ENCODE data around the gene TRDMT1. TPM values are rescaled to one million over a fixed set of nuclear protein-coding genes. Genes with fewer than 3 reads are reported as not detected.
"Not testable (repeated sequence)": the region's sequence is repeated elsewhere in the genome, so short reads cannot be mapped to it uniquely, and the experiment has no call there.

Gene TRDMT1
- total RNA-seq, 2 experiments from 2014 or later, result 12.3 to 12.7 TPM

- H3K9me3 Mint-ChIP-seq, result no peaks in the 10 kb centered on the region
- peaks cover 4% of the 10 kb centered on the region for H3K4me1 Mint-ChIP-seq
- no peak for DNase-seq
- POLR2A ChIA-PET, result no interaction called here
- H3K27me3 Mint-ChIP-seq, result no peaks in the 10 kb centered on the region
- H3K27ac Mint-ChIP-seq, result no peak overlapping the region
- H3K36me3 Mint-ChIP-seq (ENCODE audit: low read depth), result peaks cover 8% of the 10 kb centered on the region
- no peak overlapping the region for H3K4me3 Mint-ChIP-seq
- CTCF ChIA-PET, result no interaction called here
These were observed 85.3 kb downstream of the TRDMT1 start for GRCh38 chr10:17116193-17116592.

DNA sequence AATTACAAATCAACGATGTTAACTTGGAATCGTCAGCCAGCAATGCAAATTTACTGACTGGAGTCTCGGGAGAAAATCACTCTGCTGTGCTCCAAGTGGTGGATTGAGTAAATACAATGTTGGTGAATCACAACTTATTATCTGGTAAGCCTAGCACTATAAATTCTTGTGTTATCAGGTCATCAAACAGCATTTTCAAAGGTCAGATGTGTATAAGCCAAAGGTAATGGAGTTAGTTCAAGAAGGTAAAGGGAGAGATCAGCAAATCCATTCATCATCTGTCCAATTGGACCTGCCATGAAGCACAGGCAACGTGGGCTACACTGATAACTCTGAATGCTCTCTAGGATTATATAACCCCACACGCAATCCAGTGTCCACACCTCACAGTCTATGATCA, 85.8 kb downstream of the TRDMT1 start:
- Mint-ChIP-seq H3K4me3 (no peak overlapping the region), H3K4me1 (peaks cover 4% of the 10 kb centered on the region), H3K27ac (no peak overlapping the region), H3K9me3 (no peaks in the 10 kb centered on the region), H3K27me3 (no peaks in the 10 kb centered on the region), H3K36me3 (ENCODE audit: low read depth) (peaks cover 7% of the 10 kb centered on the region)
- ChIA-PET CTCF (interaction anchor here (0.7 kb wide), 2 partner anchors 31 to 261 kb away, joined by 4 to 5 read pairs; no protein-coding TSS in a partner anchor), POLR2A (interaction anchor here (0.6 kb wide), 1 partner anchor 259 kb away, joined by 3 read pairs; no protein-coding TSS in a partner anchor)
- no peak for DNase-seq

GRCh38 chr10:17114878-17115444, 86.5 kb downstream of the TRDMT1 start:
- not testable (repeated sequence) for H3K4me1 Mint-ChIP-seq; H3K36me3 Mint-ChIP-seq (ENCODE audit: low read depth); H3K9me3 Mint-ChIP-seq; DNase-seq; H3K4me3 Mint-ChIP-seq; H3K27ac Mint-ChIP-seq; H3K27me3 Mint-ChIP-seq
- ChIA-PET POLR2A (interaction anchor here (0.6 to 0.7 kb wide), 2 partner anchors 115 to 258 kb away, joined by 3 read pairs; no protein-coding TSS in a partner anchor), CTCF (interaction anchor here (0.7 kb wide), 2 partner anchors 32 to 261 kb away, joined by 4 to 5 read pairs; no protein-coding TSS in a partner anchor)

- Mint-ChIP-seq H3K27me3 (no peaks in the 10 kb centered on the region), H3K36me3 (ENCODE audit: low read depth) (peaks cover 4% of the 10 kb centered on the region), H3K27ac (no peak overlapping the region), H3K9me3 (no peaks in the 10 kb centered on the region), H3K4me1 (peaks cover 4% of the 10 kb centered on the region), H3K4me3 (no peak overlapping the region)
- CTCF ChIA-PET, result no interaction called here
- POLR2A ChIA-PET, result no interaction called here
- DNase-seq, result no peak
These were observed 87.5 kb downstream of the TRDMT1 start for GRCh38 chr10:17113889-17114540.

- Mint-ChIP-seq H3K9me3 (no peaks in the 10 kb centered on the region), H3K4me3 (no peak overlapping the region), H3K27ac (no peak overlapping the region), H3K4me1 (peaks cover 4% of the 10 kb centered on the region), H3K36me3 (ENCODE audit: low read depth) (peaks cover 4% of the 10 kb centered on the region), H3K27me3 (no peaks in the 10 kb centered on the region)
- ChIA-PET POLR2A (no interaction called here), CTCF (no interaction called here)
- no peak for DNase-seq
These were observed 88.1 kb downstream of the TRDMT1 start for GRCh38 chr10:17113346-17113745.

GRCh38 chr10:17112566-17112965, 88.9 kb downstream of the TRDMT1 start:
- Mint-ChIP-seq H3K36me3 (ENCODE audit: low read depth) (peaks cover 4% of the 10 kb centered on the region), H3K4me3 (no peak overlapping the region), H3K4me1 (peaks cover 4% of the 10 kb centered on the region), H3K27ac (no peak overlapping the region), H3K9me3 (no peaks in the 10 kb centered on the region), H3K27me3 (no peaks in the 10 kb centered on the region)
- POLR2A ChIA-PET, result no interaction called here
- no peak for DNase-seq
- CTCF ChIA-PET, result no interaction called here

- no peak overlapping the region for H3K27ac Mint-ChIP-seq
- H3K4me3 Mint-ChIP-seq, result no peak overlapping the region
- no peaks in the 10 kb centered on the region for H3K27me3 Mint-ChIP-seq
- H3K9me3 Mint-ChIP-seq, result no peaks in the 10 kb centered on the region
- H3K36me3 Mint-ChIP-seq (ENCODE audit: low read depth), result peaks cover 4% of the 10 kb centered on the region
- POLR2A ChIA-PET, result no interaction called here
- no peak for DNase-seq
- no peaks in the 10 kb centered on the region for H3K4me1 Mint-ChIP-seq
- CTCF ChIA-PET, result no interaction called here
These were observed 91.8 kb downstream of the TRDMT1 start for GRCh38 chr10:17109475-17110207.

- DNase-seq, result no peak
- ChIA-PET CTCF (no interaction called here), POLR2A (no interaction called here)
- Mint-ChIP-seq H3K27me3 (no peaks in the 10 kb centered on the region), H3K36me3 (ENCODE audit: low read depth) (peaks cover 4% of the 10 kb centered on the region), H3K9me3 (no peaks in the 10 kb centered on the region), H3K4me3 (no peak overlapping the region), H3K4me1 (no peaks in the 10 kb centered on the region), H3K27ac (no peak overlapping the region)
These were observed 92.4 kb downstream of the TRDMT1 start for GRCh38 chr10:17109046-17109445.

DNA sequence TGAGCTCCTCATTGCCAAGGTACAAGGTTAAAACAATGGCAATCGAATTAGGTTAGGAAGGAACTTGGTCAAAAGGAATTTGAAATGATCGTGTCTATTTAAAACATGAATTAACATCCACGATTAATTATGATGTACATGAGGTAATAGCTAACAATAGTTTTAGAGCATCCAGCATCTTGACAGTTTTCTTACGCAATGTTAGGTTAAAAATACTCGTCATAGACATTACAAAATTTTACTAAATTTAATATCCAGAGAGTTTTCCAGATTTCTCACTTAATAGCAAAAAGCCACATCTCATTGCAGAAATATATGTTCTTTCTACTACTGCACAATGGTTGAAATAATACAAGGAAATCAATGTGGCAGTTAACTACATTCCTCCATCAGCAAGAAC, 94.5 kb downstream of the TRDMT1 start:
- H3K4me1 Mint-ChIP-seq, result no peaks in the 10 kb centered on the region
- ChIA-PET CTCF (no interaction called here), POLR2A (no interaction called here)
- no peak for DNase-seq
- H3K36me3 Mint-ChIP-seq (ENCODE audit: low read depth), result no peaks in the 10 kb centered on the region
- no peaks in the 10 kb centered on the region for H3K9me3 Mint-ChIP-seq
- no peak overlapping the region for H3K27ac Mint-ChIP-seq
- H3K27me3 Mint-ChIP-seq, result no peaks in the 10 kb centered on the region
- no peak overlapping the region for H3K4me3 Mint-ChIP-seq

DNA sequence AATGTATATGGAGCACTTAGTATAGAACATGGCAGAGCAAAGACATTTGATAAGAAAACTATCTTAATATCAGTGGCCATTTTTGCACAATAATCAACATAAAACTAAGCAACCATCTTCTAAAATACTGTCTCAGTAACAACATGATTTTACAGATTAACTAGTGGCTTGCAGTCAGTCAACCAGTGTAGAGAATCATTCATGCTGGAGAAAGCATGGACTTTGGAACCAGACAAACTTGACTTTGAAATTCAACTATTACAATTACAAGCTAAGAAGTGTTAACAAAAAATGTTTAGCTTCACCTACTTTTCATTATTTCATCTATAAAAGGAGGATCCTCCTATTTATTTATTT, 99.6 kb downstream of the TRDMT1 start:
- no peak for DNase-seq
- CTCF ChIA-PET, result no interaction called here
- H3K27me3 Mint-ChIP-seq, result no peaks in the 10 kb centered on the region
- H3K27ac Mint-ChIP-seq, result no peak overlapping the region
- POLR2A ChIA-PET, result no interaction called here
- no peaks in the 10 kb centered on the region for H3K4me1 Mint-ChIP-seq
- H3K4me3 Mint-ChIP-seq, result no peak overlapping the region
- peaks cover under 1% of the 10 kb centered on the region for H3K36me3 Mint-ChIP-seq (ENCODE audit: low read depth)
- peaks cover under 1% of the 10 kb centered on the region for H3K9me3 Mint-ChIP-seq

- POLR2A ChIA-PET, result no interaction called here
- no peak overlapping the region for H3K4me3 Mint-ChIP-seq
- CTCF ChIA-PET, result no interaction called here
- H3K9me3 Mint-ChIP-seq, result peaks cover 2% of the 10 kb centered on the region
- peaks cover 3% of the 10 kb centered on the region for H3K36me3 Mint-ChIP-seq (ENCODE audit: low read depth)
- DNase-seq, result no peak
- H3K27me3 Mint-ChIP-seq, result no peaks in the 10 kb centered on the region
- no peak overlapping the region for H3K27ac Mint-ChIP-seq
- no peaks in the 10 kb centered on the region for H3K4me1 Mint-ChIP-seq
These were observed 100.1 kb downstream of the TRDMT1 start for GRCh38 chr10:17101257-17101909.

DNA sequence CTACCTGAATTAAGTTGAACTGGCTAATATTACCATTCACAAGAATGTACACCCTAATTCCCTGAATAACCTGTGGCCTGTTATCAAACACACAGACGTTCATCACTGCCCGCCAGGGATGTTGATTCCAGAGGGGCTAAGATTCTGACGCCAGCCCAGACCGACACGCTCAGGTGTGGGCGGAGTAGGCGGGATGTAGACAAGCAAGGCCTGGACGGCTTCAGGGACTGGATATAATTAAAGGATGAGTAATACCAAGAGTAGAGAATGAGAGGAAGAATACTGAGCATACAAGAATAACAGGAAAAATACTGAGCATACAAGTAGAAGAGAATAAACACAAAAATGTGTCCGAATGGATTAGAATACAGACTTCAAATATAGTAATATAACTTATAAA, 100.9 kb downstream of the TRDMT1 start:
- Mint-ChIP-seq H3K27ac (no peak overlapping the region), H3K4me1 (no peaks in the 10 kb centered on the region)
- CTCF ChIA-PET, result no interaction called here

GRCh38 chr10:17098012-17098411, 103.5 kb downstream of the TRDMT1 start:
- ChIA-PET CTCF (no interaction called here), POLR2A (no interaction called here)
- H3K27me3 Mint-ChIP-seq, result no peaks in the 10 kb centered on the region
- H3K36me3 Mint-ChIP-seq (ENCODE audit: low read depth), result peaks cover 3% of the 10 kb centered on the region
- no peak overlapping the region for H3K4me3 Mint-ChIP-seq
- H3K9me3 Mint-ChIP-seq, result peaks cover 5% of the 10 kb centered on the region
- H3K4me1 Mint-ChIP-seq, result no peaks in the 10 kb centered on the region
- no peak for DNase-seq
- no peak overlapping the region for H3K27ac Mint-ChIP-seq

More for the DNA sequence above, 100.9 kb downstream of the TRDMT1 start:
- Mint-ChIP-seq H3K9me3 (peaks cover 2% of the 10 kb centered on the region), H3K27me3 (no peaks in the 10 kb centered on the region), H3K4me3 (no peak overlapping the region), H3K36me3 (ENCODE audit: low read depth) (peaks cover 3% of the 10 kb centered on the region)
- DNase-seq, result no peak
- POLR2A ChIA-PET, result no interaction called here
